Measurements from ENCODE around the gene SNED1. TPM values are rescaled to one million over a fixed set of nuclear protein-coding genes. Genes with fewer than 3 reads are reported as not detected.

Gene SNED1
- total RNA-seq, 1 experiment from 2014 or later = not detected

- DNase-seq = no peak
- Mint-ChIP-seq H3K4me1 (ENCODE audit: low read depth, unreplicated experiment) (no peaks in the 10 kb centered on the region), H3K9me3 (ENCODE audit: unreplicated experiment) (no peaks in the 10 kb centered on the region), H3K36me3 (ENCODE audit: insufficient read depth, unreplicated experiment) (no peaks in the 10 kb centered on the region), H3K4me3 (ENCODE audit: unreplicated experiment) (no peak overlapping the region), H3K27me3 (ENCODE audit: insufficient read depth, unreplicated experiment) (no peaks in the 10 kb centered on the region), H3K27ac (ENCODE audit: unreplicated experiment) (no peak overlapping the region)
- POLR2A ChIA-PET = no interaction called here
- Histone ChIP-seq H3K4me1 (no peaks in the 10 kb centered on the region), H3K36me3 (ENCODE audit: control insufficient read depth, insufficient read depth, low read length) (no peaks in the 10 kb centered on the region), H3K4me3 (ENCODE audit: low read depth, low read length) (no peak overlapping the region), H3K27me3 (replicated peaks; ENCODE audit: control insufficient read depth, insufficient read depth, low read length) (no peaks in the 10 kb centered on the region), H3K9me3 (no peaks in the 10 kb centered on the region)
- intact Hi-C loops (cut with micrococcal nuclease; ENCODE audit: unreplicated experiment) = no loop called here
- CTCF ChIA-PET = no interaction called here
- no peak for TF ChIP-seq CTCF (IDR thresholded peaks at IDR 0.05; ENCODE audit: insufficient read depth in 1 of 2, low read depth in 1 of 2, low read length in 1 of 2, severe bottlenecking in 1 of 2, unreplicated experiment in 1 of 2)
- BruUV-seq (replicated peaks) = no TSS peak
These were observed 4.8 kb upstream of the SNED1 start for GRCh38 chr2:240993446-240994170.

GRCh38 chr2:240994171-240994896 lies 4.1 kb upstream of the SNED1 start:
- no peak for TF ChIP-seq CTCF (IDR thresholded peaks at IDR 0.05; ENCODE audit: insufficient read depth in 1 of 2, low read depth in 1 of 2, low read length in 1 of 2, severe bottlenecking in 1 of 2, unreplicated experiment in 1 of 2)
- DNase-seq = peak in 1 of 2 experiments; percentile 17
- POLR2A ChIA-PET = no interaction called here
- no peaks in the 10 kb centered on the region for H3K27me3 Mint-ChIP-seq (ENCODE audit: insufficient read depth, unreplicated experiment)
- no peaks in the 10 kb centered on the region for H3K36me3 ChIP-seq (ENCODE audit: control insufficient read depth, insufficient read depth, low read length)
- intact Hi-C loops (cut with micrococcal nuclease; ENCODE audit: unreplicated experiment) = no loop called here
- no peaks in the 10 kb centered on the region for H3K27me3 ChIP-seq (replicated peaks; ENCODE audit: control insufficient read depth, insufficient read depth, low read length)
- H3K4me1 Mint-ChIP-seq (ENCODE audit: low read depth, unreplicated experiment) = no peaks in the 10 kb centered on the region
- no peak overlapping the region for H3K27ac Mint-ChIP-seq (ENCODE audit: unreplicated experiment)
- BruUV-seq (replicated peaks) = no TSS peak
- no peaks in the 10 kb centered on the region for H3K36me3 Mint-ChIP-seq (ENCODE audit: insufficient read depth, unreplicated experiment)
- H3K9me3 Mint-ChIP-seq (ENCODE audit: unreplicated experiment) = no peaks in the 10 kb centered on the region
- no peak overlapping the region for H3K4me3 Mint-ChIP-seq (ENCODE audit: unreplicated experiment)
- no peak overlapping the region for H3K4me3 ChIP-seq (ENCODE audit: low read depth, low read length)
- CTCF ChIA-PET = no interaction called here
- no peaks in the 10 kb centered on the region for H3K9me3 ChIP-seq
- no peaks in the 10 kb centered on the region for H3K4me1 ChIP-seq

GRCh38 chr2:240995041-240996021 lies 3.1 kb upstream of the SNED1 start:
- peaks cover 4% of the 10 kb centered on the region for H3K27me3 Mint-ChIP-seq (ENCODE audit: insufficient read depth, unreplicated experiment)
- H3K27ac Mint-ChIP-seq (ENCODE audit: unreplicated experiment) = no peak overlapping the region
- Histone ChIP-seq H3K4me3 (ENCODE audit: low read depth, low read length) (no peak overlapping the region), H3K36me3 (ENCODE audit: control insufficient read depth, insufficient read depth, low read length) (no peaks in the 10 kb centered on the region), H3K4me1 (no peaks in the 10 kb centered on the region), H3K9me3 (no peaks in the 10 kb centered on the region), H3K27me3 (replicated peaks; ENCODE audit: control insufficient read depth, insufficient read depth, low read length) (no peaks in the 10 kb centered on the region)
- intact Hi-C loops (cut with micrococcal nuclease; ENCODE audit: unreplicated experiment) = no loop called here
- H3K4me3 Mint-ChIP-seq (ENCODE audit: unreplicated experiment) = no peak overlapping the region
- DNase-seq = no peak
- no peak for TF ChIP-seq CTCF (IDR thresholded peaks at IDR 0.05; ENCODE audit: insufficient read depth in 1 of 2, low read depth in 1 of 2, low read length in 1 of 2, severe bottlenecking in 1 of 2, unreplicated experiment in 1 of 2)
- no peaks in the 10 kb centered on the region for H3K9me3 Mint-ChIP-seq (ENCODE audit: unreplicated experiment)
- ChIA-PET CTCF (no interaction called here), POLR2A (no interaction called here)
- BruUV-seq (replicated peaks) = no TSS peak
- no peaks in the 10 kb centered on the region for H3K36me3 Mint-ChIP-seq (ENCODE audit: insufficient read depth, unreplicated experiment)
- no peaks in the 10 kb centered on the region for H3K4me1 Mint-ChIP-seq (ENCODE audit: low read depth, unreplicated experiment)
